ENCODE data around the gene IGDCC3.

IGDCC3 gene

GRCh38 chr15:65377976-65378366 lies at the start of gene IGDCC3:
Gene IGDCC3 (minus strand): TSS chr15:65378002. CDS start chr15:65377788, 214 bp downstream.
- DNase-seq (ENCODE audit: extremely low read depth in 1 of 2, low read depth in 1 of 2): no peak

GRCh38 chr15:65426216-65426853 lies 48.5 kb upstream of the IGDCC3 start:
- no peak for DNase-seq (ENCODE audit: extremely low read depth in 1 of 2, low read depth in 1 of 2)

GRCh38 chr15:65424683-65425082 lies 46.9 kb upstream of the IGDCC3 start:
- no peak for DNase-seq (ENCODE audit: extremely low read depth in 1 of 2, low read depth in 1 of 2)

- no peak for DNase-seq (ENCODE audit: extremely low read depth in 1 of 2, low read depth in 1 of 2)
Measured at GRCh38 chr15:65423976-65424679, 46.3 kb upstream of the IGDCC3 start.

- DNase-seq (ENCODE audit: extremely low read depth in 1 of 2, low read depth in 1 of 2): no peak
Measured at GRCh38 chr15:65423150-65423975, 45.6 kb upstream of the IGDCC3 start.

GRCh38 chr15:65421360-65422215 lies 43.8 kb upstream of the IGDCC3 start:
- DNase-seq (ENCODE audit: extremely low read depth in 1 of 2, low read depth in 1 of 2): no peak

- DNase-seq (ENCODE audit: extremely low read depth in 1 of 2, low read depth in 1 of 2): no peak
Measured at GRCh38 chr15:65420975-65421359, 43.2 kb upstream of the IGDCC3 start.

- DNase-seq (ENCODE audit: extremely low read depth in 1 of 2, low read depth in 1 of 2): no peak
Measured at GRCh38 chr15:65418596-65418995, 40.8 kb upstream of the IGDCC3 start.

- DNase-seq (ENCODE audit: extremely low read depth in 1 of 2, low read depth in 1 of 2): no peak
Measured at GRCh38 chr15:65416845-65417416, 39.1 kb upstream of the IGDCC3 start.

GRCh38 chr15:65414841-65415621 lies 37.2 kb upstream of the IGDCC3 start:
- no peak for DNase-seq (ENCODE audit: extremely low read depth in 1 of 2, low read depth in 1 of 2)

GRCh38 chr15:65413760-65414144 lies 36.0 kb upstream of the IGDCC3 start:
- no peak for DNase-seq (ENCODE audit: extremely low read depth in 1 of 2, low read depth in 1 of 2)

- DNase-seq (ENCODE audit: extremely low read depth in 1 of 2, low read depth in 1 of 2): no peak
Measured at GRCh38 chr15:65413051-65413759, 35.4 kb upstream of the IGDCC3 start.

- DNase-seq (ENCODE audit: extremely low read depth in 1 of 2, low read depth in 1 of 2): no peak
Measured at GRCh38 chr15:65412556-65412955, 34.8 kb upstream of the IGDCC3 start.

- no peak for DNase-seq (ENCODE audit: extremely low read depth in 1 of 2, low read depth in 1 of 2)
Measured at GRCh38 chr15:65411465-65412071, 33.8 kb upstream of the IGDCC3 start.

GRCh38 chr15:65410972-65411371 lies 33.2 kb upstream of the IGDCC3 start:
- DNase-seq (ENCODE audit: extremely low read depth in 1 of 2, low read depth in 1 of 2): no peak

- DNase-seq (ENCODE audit: extremely low read depth in 1 of 2, low read depth in 1 of 2): no peak
Measured at GRCh38 chr15:65410036-65410435, 32.2 kb upstream of the IGDCC3 start.

GRCh38 chr15:65409036-65409631 lies 31.3 kb upstream of the IGDCC3 start:
- no peak for DNase-seq (ENCODE audit: extremely low read depth in 1 of 2, low read depth in 1 of 2)

GRCh38 chr15:65408324-65409035 lies 30.7 kb upstream of the IGDCC3 start:
- DNase-seq (ENCODE audit: extremely low read depth in 1 of 2, low read depth in 1 of 2): no peak

Measured in stimulated activated CD8-positive, alpha-beta memory T cell treated with anti-CD3 and anti-CD28 coated beads, Interleukin-7, amount 100 ng/mL, for 48 hours (primary cell).